KMS-11 (cell line): ENCODE measurements around the gene PTPRT.

Experiments used
- H2AFZ ChIP-seq: fragments of 200-600 bp; sonication (generic); 2 replicates; pipeline ENCODE4 v1.6.1; 2016; ENCODE audit warnings: antibody characterized with exemption, mixed run types, low read depth
- H3K27ac ChIP-seq: fragments of 200-600 bp; sonication (generic); 2 replicates; pipeline ENCODE4 v1.6.1; 2016; ENCODE audit warnings: mild to moderate bottlenecking, mixed run types
- H3K27me3 ChIP-seq: fragments of 200-600 bp; sonication (generic); 2 replicates; pipeline ENCODE4 v1.6.1; 2017; ENCODE audit warnings: mild to moderate bottlenecking, low read depth, mixed run types, moderate library complexity; ENCODE audit not compliant: insufficient read depth
- H3K36me3 ChIP-seq: fragments of 200-600 bp; sonication (generic); 2 replicates; pipeline ENCODE4 v1.6.1; 2017; ENCODE audit warnings: mild to moderate bottlenecking, mixed run types; ENCODE audit not compliant: insufficient read depth
- H3K4me1 ChIP-seq: fragments of 200-600 bp; sonication (generic); 2 replicates; pipeline ENCODE4 v1.6.1; 2016; ENCODE audit warnings: mild to moderate bottlenecking, low read depth, mixed run types; ENCODE audit not compliant: poor library complexity, severe bottlenecking
- H3K4me2 ChIP-seq: fragments of 200-600 bp; sonication (generic); 2 replicates; pipeline ENCODE4 v1.7.0; 2016; ENCODE audit warnings: mild to moderate bottlenecking, mixed run types
- H3K4me3 ChIP-seq: fragments of 200-600 bp; sonication (generic); IDR thresholded peaks from 2 replicates; pipeline ENCODE4 v1.6.1; 2017; ENCODE audit warnings: low read depth, low read length, mixed read lengths; ENCODE audit not compliant: insufficient read depth
- H3K79me2 ChIP-seq: fragments of 200-600 bp; sonication (generic); 2 replicates; pipeline ENCODE4 v1.6.1; 2016; ENCODE audit warnings: low read depth, mixed run types; ENCODE audit not compliant: insufficient read depth
- H3K9ac ChIP-seq: fragments of 200-600 bp; sonication (generic); 2 replicates; pipeline ENCODE4 v1.6.1; 2016; ENCODE audit warnings: mild to moderate bottlenecking, mixed run types
- H4K20me1 ChIP-seq: fragments of 200-600 bp; sonication (generic); 2 replicates; pipeline ENCODE4 v1.6.1; 2016; ENCODE audit warnings: mild to moderate bottlenecking, mixed run types; ENCODE audit not compliant: insufficient read depth
- TF ChIP-seq, protein P1 (sequence below): fragments of 200-600 bp; sonication (generic); conservative IDR thresholded peaks from 2 replicates; pipeline ENCODE4 v1.6.1; 2017; ENCODE audit warnings: low read depth, mild to moderate bottlenecking, antibody characterized with exemption, low read length, moderate library complexity, mixed read lengths

PTPRT gene

DNA sequence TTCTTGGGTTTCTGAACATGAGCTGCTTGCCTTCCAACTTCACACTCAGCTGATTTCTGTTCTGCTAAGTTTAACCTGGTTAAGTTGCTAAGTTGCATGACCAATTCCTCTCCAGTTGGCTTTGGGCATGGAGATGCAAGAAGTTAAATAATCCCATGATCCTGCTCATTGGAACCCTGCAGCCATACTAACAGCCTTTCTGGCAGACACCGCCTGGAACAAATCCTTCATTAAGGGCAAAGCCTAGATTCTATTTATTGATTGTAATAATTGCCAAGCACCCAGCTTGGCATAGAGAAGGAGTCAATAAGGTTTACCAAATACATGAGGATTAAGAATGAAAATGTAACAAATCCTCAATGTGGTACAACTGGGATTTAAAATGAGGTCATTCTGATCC lies 829.1 kb downstream of the PTPRT start:
- no peaks in the 10 kb centered on the region for H3K79me2 ChIP-seq
- no peak overlapping the region for H3K9ac ChIP-seq
- no peak overlapping the region for H3K27ac ChIP-seq
- no peaks in the 10 kb centered on the region for H3K36me3 ChIP-seq
- H3K27me3 ChIP-seq, result no peaks in the 10 kb centered on the region
- no peaks in the 10 kb centered on the region for H3K4me1 ChIP-seq
- H3K4me3 ChIP-seq, result no peak overlapping the region
- no peak overlapping the region for H3K4me2 ChIP-seq
- H2AFZ ChIP-seq, result no peak overlapping the region
- TF ChIP-seq, protein P1, sequence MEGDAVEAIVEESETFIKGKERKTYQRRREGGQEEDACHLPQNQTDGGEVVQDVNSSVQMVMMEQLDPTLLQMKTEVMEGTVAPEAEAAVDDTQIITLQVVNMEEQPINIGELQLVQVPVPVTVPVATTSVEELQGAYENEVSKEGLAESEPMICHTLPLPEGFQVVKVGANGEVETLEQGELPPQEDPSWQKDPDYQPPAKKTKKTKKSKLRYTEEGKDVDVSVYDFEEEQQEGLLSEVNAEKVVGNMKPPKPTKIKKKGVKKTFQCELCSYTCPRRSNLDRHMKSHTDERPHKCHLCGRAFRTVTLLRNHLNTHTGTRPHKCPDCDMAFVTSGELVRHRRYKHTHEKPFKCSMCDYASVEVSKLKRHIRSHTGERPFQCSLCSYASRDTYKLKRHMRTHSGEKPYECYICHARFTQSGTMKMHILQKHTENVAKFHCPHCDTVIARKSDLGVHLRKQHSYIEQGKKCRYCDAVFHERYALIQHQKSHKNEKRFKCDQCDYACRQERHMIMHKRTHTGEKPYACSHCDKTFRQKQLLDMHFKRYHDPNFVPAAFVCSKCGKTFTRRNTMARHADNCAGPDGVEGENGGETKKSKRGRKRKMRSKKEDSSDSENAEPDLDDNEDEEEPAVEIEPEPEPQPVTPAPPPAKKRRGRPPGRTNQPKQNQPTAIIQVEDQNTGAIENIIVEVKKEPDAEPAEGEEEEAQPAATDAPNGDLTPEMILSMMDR, result no peak
- no peaks in the 10 kb centered on the region for H4K20me1 ChIP-seq

DNA sequence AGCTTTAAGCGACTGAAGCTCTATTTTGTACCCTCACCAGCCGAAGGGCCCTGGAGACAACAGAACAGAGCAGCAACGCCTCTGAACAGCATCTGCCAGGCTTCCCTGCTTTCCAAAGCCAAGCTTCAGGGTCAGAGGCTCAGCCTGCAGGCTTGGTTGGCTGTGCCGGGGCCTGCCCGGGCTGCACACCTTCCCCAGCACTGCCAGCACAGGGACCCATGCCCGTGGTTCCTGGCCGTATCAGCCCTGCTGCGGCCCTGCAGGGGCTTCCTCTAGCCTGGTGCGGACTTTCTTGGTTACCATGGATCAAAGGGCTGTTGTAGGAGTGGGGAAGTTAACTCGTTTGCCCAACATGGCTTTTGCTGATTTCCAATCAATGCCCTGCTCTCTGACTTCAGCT lies 830.1 kb downstream of the PTPRT start:
- Histone ChIP-seq H3K4me2 (no peak overlapping the region), H3K9ac (no peak overlapping the region), H4K20me1 (no peaks in the 10 kb centered on the region), H3K27me3 (no peaks in the 10 kb centered on the region), H3K79me2 (no peaks in the 10 kb centered on the region), H3K4me1 (no peaks in the 10 kb centered on the region), H3K4me3 (no peak overlapping the region), H3K36me3 (no peaks in the 10 kb centered on the region), H3K27ac (no peak overlapping the region), H2AFZ (no peak overlapping the region)
- TF ChIP-seq, protein P1, result no peak

DNA sequence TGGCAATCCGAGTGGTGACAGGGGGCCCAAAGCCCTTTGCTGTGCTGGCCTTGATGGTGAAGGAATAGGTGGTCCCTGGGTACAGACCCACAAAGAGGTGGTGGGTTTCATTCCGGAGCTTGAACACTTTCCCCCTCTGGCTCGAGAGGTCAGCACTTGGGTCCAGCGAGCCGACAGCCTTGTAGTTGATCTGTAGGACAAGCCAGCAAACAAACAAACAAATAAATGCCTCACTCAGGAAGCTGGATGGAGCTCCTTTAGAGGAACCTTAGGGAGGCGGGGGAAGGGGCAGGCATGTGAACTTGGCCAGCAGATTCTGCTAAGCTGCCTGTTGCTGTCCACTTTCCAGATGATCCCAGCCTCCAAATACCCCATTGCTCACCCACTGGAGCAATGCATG lies 837.6 kb downstream of the PTPRT start:
- Histone ChIP-seq H2AFZ (no peak overlapping the region), H3K9ac (no peak overlapping the region), H3K27ac (no peak overlapping the region), H3K4me3 (no peak overlapping the region), H3K4me2 (no peak overlapping the region), H3K27me3 (no peaks in the 10 kb centered on the region), H3K4me1 (no peaks in the 10 kb centered on the region), H3K36me3 (no peaks in the 10 kb centered on the region), H4K20me1 (no peaks in the 10 kb centered on the region), H3K79me2 (no peaks in the 10 kb centered on the region)
- TF ChIP-seq, protein P1, result no peak

DNA sequence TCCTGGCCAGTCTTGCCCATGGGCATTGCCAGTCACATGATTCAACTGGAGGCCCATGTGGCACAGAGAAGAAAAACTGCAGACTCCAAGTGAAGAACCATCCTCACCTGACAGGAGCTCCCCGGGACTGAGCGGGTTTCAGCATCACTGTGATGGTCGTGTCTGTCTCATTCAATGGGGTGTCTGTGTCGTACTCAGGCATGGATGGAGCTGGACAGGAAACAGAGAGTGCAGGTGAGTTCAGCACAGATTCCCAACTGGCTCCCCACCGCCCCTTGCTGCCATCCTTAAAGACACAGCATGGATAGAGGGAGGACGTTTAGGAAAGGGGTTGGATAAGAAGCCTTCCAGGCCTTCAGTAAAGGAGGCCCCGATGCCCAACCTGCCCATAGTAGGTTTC lies 839.2 kb downstream of the PTPRT start:
- Histone ChIP-seq H3K4me1 (no peaks in the 10 kb centered on the region), H3K27ac (no peak overlapping the region), H4K20me1 (no peaks in the 10 kb centered on the region), H3K27me3 (no peaks in the 10 kb centered on the region), H3K4me2 (no peak overlapping the region), H3K79me2 (no peaks in the 10 kb centered on the region), H3K9ac (no peak overlapping the region), H3K36me3 (no peaks in the 10 kb centered on the region), H3K4me3 (no peak overlapping the region), H2AFZ (no peak overlapping the region)
- TF ChIP-seq, protein P1, result no peak
